B cell (primary cell): ENCODE measurements around the gene XRCC6. TPM values are rescaled to one million over a fixed set of nuclear protein-coding genes. Genes with fewer than 3 reads are reported as not detected.

ENCODE experiments used
- ATAC-seq: fragments of 200-7000 bp; cut with Tn5 transposase; one replicate; pipeline ENCODE4 v1.10.0; 2021; ENCODE audit warnings: low read depth, mild to moderate bottlenecking, moderate number of reproducible peaks, moderate library complexity
- CTCF ChIA-PET: fragments of 350-600 bp; sonication (Branson Sonifier 250); formaldehyde crosslinking; loops from one replicate; lab custom pipeline; 2021; ENCODE audit warnings: antibody characterized with exemption, inconsistent platforms; lab: Charles Lee
- POLR2A ChIA-PET: fragments of 350-600 bp; sonication (Branson Sonifier 250); formaldehyde crosslinking; loops from one replicate; lab custom pipeline; 2021; ENCODE audit warnings: antibody characterized with exemption; lab: Charles Lee
- DNase-seq: peaks from one replicate; pipeline ENCODE4 v3.0.0; 2013
- H2AFZ ChIP-seq: 2 replicates; pipeline ENCODE4 v1.6.1; 2012; ENCODE audit warnings: mild to moderate bottlenecking, low read depth, low read length; ENCODE audit not compliant: insufficient read depth, poor library complexity, severe bottlenecking
- H3K27ac ChIP-seq, 2 donors: 1 replicate in 1 of 2; 2 replicates in 1 of 2; pipeline ENCODE4 v1.5.1; 2012 to 2013; ENCODE audit warnings: low read length in 2 of 2, mild to moderate bottlenecking in 2 of 2, moderate library complexity in 1 of 2
- H3K27me3 ChIP-seq, 4 experiments: fragments of 200-600 bp in 1 of 4; sonication (generic) in 1 of 4; replicated peaks in 1 of 4; 1 replicate in 2 of 4; 2 replicates in 2 of 4; pipeline versions ENCODE4 v1.6.1 to v1.7.0; 2013 to 2016; ENCODE audit warnings: low read length in 3 of 4, mild to moderate bottlenecking in 2 of 4, mixed read lengths in 1 of 4, moderate library complexity in 1 of 4; ENCODE audit not compliant: insufficient read depth in 4 of 4, control insufficient read depth in 3 of 4; ENCODE audit errors: control extremely low read depth in 1 of 4
- H3K36me3 ChIP-seq, 2 experiments: replicated peaks in 1 of 2; 1 replicate in 1 of 2; 2 replicates in 1 of 2; pipeline versions ENCODE4 v1.6.1 to v1.7.1; 2013; ENCODE audit warnings: low read length in 1 of 2; ENCODE audit not compliant: insufficient read depth in 2 of 2, control insufficient read depth in 1 of 2; ENCODE audit errors: control extremely low read depth in 1 of 2, extremely low read depth in 1 of 2
- H3K4me1 ChIP-seq, 2 donors: fragments of 200-600 bp in 1 of 2; sonication (generic) in 1 of 2; 1 replicate in 1 of 2; 2 replicates in 1 of 2; pipeline versions ENCODE4 v1.5.1 to v1.6.1; 2013 to 2017; ENCODE audit warnings: low read length in 2 of 2; ENCODE audit not compliant: control insufficient read depth in 2 of 2, insufficient read depth in 2 of 2
- H3K4me2 ChIP-seq: replicated peaks from 2 replicates; pipeline ENCODE3; 2012; ENCODE audit warnings: mild to moderate bottlenecking, low read depth, low read length; ENCODE audit not compliant: poor library complexity, severe bottlenecking
- H3K4me3 ChIP-seq, 5 experiments: fragments of 200-600 bp in 1 of 5; sonication (generic) in 1 of 5; 1 replicate in 3 of 5; 2 replicates in 2 of 5; pipeline versions ENCODE4 v1.5.1 to v1.7.0; 2011 to 2016; ENCODE audit warnings: low read length in 4 of 5, mild to moderate bottlenecking in 4 of 5, low read depth in 2 of 5, control low read depth in 1 of 5, moderate library complexity in 1 of 5; ENCODE audit not compliant: insufficient read depth in 1 of 5; ENCODE audit errors: control extremely low read depth in 1 of 5, extremely low read depth in 1 of 5
- H3K79me2 ChIP-seq: fragments of 200-600 bp; sonication (generic); one replicate; pipeline ENCODE4 v1.6.0; 2016; ENCODE audit warnings: low read length; ENCODE audit not compliant: control insufficient read depth, insufficient read depth
- H3K9ac ChIP-seq: fragments of 200-600 bp; sonication (generic); 2 replicates; pipeline ENCODE4 v1.6.1; 2017; ENCODE audit warnings: mild to moderate bottlenecking, low read length, moderate library complexity
- H3K9me3 ChIP-seq, 3 donors: one replicate each; pipeline versions ENCODE4 v1.6.1 to v1.7.1; 2013; ENCODE audit warnings: low read length in 2 of 3; ENCODE audit not compliant: control insufficient read depth in 2 of 3, insufficient read depth in 1 of 3; ENCODE audit errors: control extremely low read depth in 1 of 3
- H4K20me1 ChIP-seq: 2 replicates; pipeline ENCODE4 v1.6.0; 2012; ENCODE audit warnings: mild to moderate bottlenecking, low read length; ENCODE audit not compliant: insufficient read depth, control insufficient read depth, poor library complexity, severe bottlenecking
- H3K27ac Mint-ChIP-seq: one replicate; pipeline ENCODE4 v1.8.0; 2021; ENCODE audit warnings: mixed read lengths
- H3K27me3 Mint-ChIP-seq: one replicate; pipeline ENCODE4 v1.8.0; 2021; ENCODE audit warnings: mixed read lengths
- H3K4me1 Mint-ChIP-seq: one replicate; pipeline ENCODE4 v1.8.0; 2021; ENCODE audit warnings: mixed read lengths
- H3K4me3 Mint-ChIP-seq: one replicate; pipeline ENCODE4 v1.8.0; 2021; ENCODE audit warnings: mixed read lengths
- H3K9me3 Mint-ChIP-seq: one replicate; pipeline ENCODE4 v1.8.0; 2022; ENCODE audit warnings: mixed read lengths; ENCODE audit not compliant: insufficient read depth
- CTCF ChIP-seq: fragments of 200-600 bp; IDR thresholded peaks from one replicate; pipeline ENCODE4 v1.8.0; 2022; ENCODE audit warnings: antibody characterized with exemption, mild to moderate bottlenecking
- EZH2 ChIP-seq: IDR thresholded peaks from 2 replicates; pipeline ENCODE4 v1.6.1; 2012; ENCODE audit warnings: borderline replicate concordance, low read depth, mild to moderate bottlenecking, moderate library complexity, low read length; ENCODE audit not compliant: insufficient read depth, poor library complexity, severe bottlenecking
- WGBS: methylation state at CpG from one replicate; pipeline ENCODE4 v1.1.5; 2013; ENCODE audit warnings: missing lambda C conversion rate; ENCODE audit not compliant: insufficient coverage; 5-methylcytosine and 5-hydroxymethylcytosine counted together
- intact Hi-C: fragments of 100-400 bp; cut with micrococcal nuclease; formaldehyde crosslinking; loops from one replicate; pipeline ENCODE4 v1.10.0; 2022
- polyA plus RNA-seq: library from polyadenylated mRNA; depleted of rRNA; stranded (reverse); fragments of >200 nt; gene quantifications from 2 replicates; pipeline ENCODE4 v1.2.3, GENCODE V29; 2012
- total RNA-seq, 2 donors: library from RNA; stranded (reverse); fragments of 120-200 nt in 1 of 2; gene quantifications; 1 replicate in 1 of 2; 2 replicates in 1 of 2; pipeline versions ENCODE4 v1.2.3 to v1.2.4, GENCODE V29; 2013 to 2022

Gene XRCC6
- total and polyA plus RNA-seq, 2 donors (not counting 1 experiment from before 2014, with no cell fraction given), result 55.4 to 180 TPM

GRCh38 chr22:41619979-41620588 is 1.0 kb upstream of the XRCC6 start:
- Histone ChIP-seq H3K79me2 (peaks cover 70% of the 10 kb centered on the region), H3K4me1 (peaks cover 19 to 27% of the 10 kb centered on the region in 2 donors), H3K4me3 (peak overlapping the region; percentile 68 to 97 (median 89)), H3K9me3 (no peaks in the 10 kb centered on the region), H3K4me2 (peak overlapping the region; percentile 95), H3K27ac (peak overlapping the region; percentile 92 to 96), H2AFZ (peak overlapping the region; percentile 78), H3K9ac (peak overlapping the region; percentile 96), H3K36me3 (peaks cover 0 to 12% of the 10 kb centered on the region in 2 experiments), H4K20me1 (peaks cover 32% of the 10 kb centered on the region), H3K27me3 (no peaks in the 10 kb centered on the region)
- intact Hi-C loops, result loop anchor here (2.0 to 10.0 kb wide), 6 partner anchors 47 to 1578 kb away; partner anchors contain the start of genes ACO2, PHF5A, TEF and TOB2
- CTCF ChIA-PET, result interaction anchor here (0.6 to 1.4 kb wide), 7 partner anchors 30 to 1094 kb away, joined by 3 to 6 read pairs (median 3); partner anchors contain the start of genes PMM1, POLR3H and TEF
- Mint-ChIP-seq H3K4me1 (peaks cover 39% of the 10 kb centered on the region), H3K4me3 (peak overlapping the region; percentile 96), H3K27me3 (no peaks in the 10 kb centered on the region), H3K9me3 (no peaks in the 10 kb centered on the region), H3K27ac (peak overlapping the region; percentile 94)
- TF ChIP-seq EZH2 (no peak), CTCF (no peak)
- DNase-seq, result no peak
- POLR2A ChIA-PET, result interaction anchor here (1.1 to 2.5 kb wide), 5 partner anchors 30 to 669 kb away, joined by 3 to 10 read pairs (median 3); partner anchors contain the start of genes PMM1 and RBX1
- 1% methylated on average over 23 of the region's 24 CpGs for whole genome bisulfite sequencing
- no peak for ATAC-seq
